HEK293 (cell line): Measurements from ENCODE around the gene NARS2.

Source experiments
- CTCF ChIA-PET: fragments of 350-600 bp; formaldehyde crosslinking; extraction: SDS; loops from one replicate; lab custom pipeline; 2021; ENCODE audit warnings: antibody characterized with exemption; lab: Yijun Ruan, JAX
- POLR2A ChIA-PET: fragments of 300-600 bp; formaldehyde crosslinking; extraction: SDS; loops from one replicate; lab custom pipeline; 2020; ENCODE audit warnings: antibody characterized with exemption, inconsistent platforms; lab: Yijun Ruan, JAX
- H3K27ac ChIP-seq: fragments of 200-500 bp; sonication (Bioruptor generic); 2 replicates; pipeline ENCODE4 v1.5.1; 2014; ENCODE audit warnings: low read depth, low read length, control low read depth, inconsistent platforms; ENCODE audit errors: extremely low read depth
- H3K36me3 ChIP-seq, 2 experiments: fragments of 200-500 bp in 1 of 2; sonication (Bioruptor generic) in 1 of 2; 1 replicate in 1 of 2; 2 replicates in 1 of 2; pipeline ENCODE4 v1.5.1; 2014 to 2017; ENCODE audit warnings: inconsistent platforms in 2 of 2, low read length in 2 of 2; ENCODE audit not compliant: control insufficient read depth in 2 of 2, insufficient read depth in 1 of 2
- H3K4me1 ChIP-seq: fragments of 200-500 bp; sonication (Bioruptor generic); 2 replicates; pipeline ENCODE4 v1.5.1; 2014; ENCODE audit warnings: mild to moderate bottlenecking, low read length, inconsistent platforms; ENCODE audit not compliant: control insufficient read depth, insufficient read depth
- H3K4me3 ChIP-seq: 2 replicates; pipeline ENCODE4 v1.5.1; 2011; ENCODE audit warnings: low read depth, mild to moderate bottlenecking, control low read depth, low read length, moderate library complexity
- H3K9me3 ChIP-seq: fragments of 200-500 bp; sonication (Bioruptor generic); 2 replicates; pipeline ENCODE4 v1.5.1; 2014; ENCODE audit warnings: low read depth, low read length, inconsistent platforms; ENCODE audit not compliant: control insufficient read depth, insufficient read depth
- HIC1 ChIP-seq: fragments of 450-650 bp; formaldehyde crosslinking; IDR thresholded peaks from 2 replicates; pipeline ENCODE4 v1.5.1; 2016; ENCODE audit warnings: missing biosample characterization, missing genetic modification characterization
- KLF9 ChIP-seq: fragments of 450-650 bp; formaldehyde crosslinking; IDR thresholded peaks from 2 replicates; pipeline ENCODE4 v1.5.1; 2016; ENCODE audit warnings: missing biosample characterization, missing genetic modification characterization, low read depth
- PBX3 ChIP-seq: sonication (generic); formaldehyde crosslinking; IDR thresholded peaks from 2 replicates; pipeline ENCODE4 v1.8.1; 2022; ENCODE audit warnings: mild to moderate bottlenecking, moderate library complexity, missing genetic modification reagents
- PRDM10 ChIP-seq: fragments of 450-650 bp; formaldehyde crosslinking; IDR thresholded peaks from 2 replicates; pipeline ENCODE4 v1.5.1; 2016; ENCODE audit warnings: missing biosample characterization, missing genetic modification characterization
- YY1 ChIP-seq: fragments of 450-650 bp; formaldehyde crosslinking; IDR thresholded peaks from 2 replicates; pipeline ENCODE4 v1.5.1; 2018; ENCODE audit warnings: missing biosample characterization, missing genetic modification characterization
- ZBTB11 ChIP-seq: fragments of 450-650 bp; formaldehyde crosslinking; conservative IDR thresholded peaks from 2 replicates; pipeline ENCODE4 v1.5.1; 2016; ENCODE audit warnings: low read depth, missing biosample characterization, missing genetic modification characterization
- ZBTB49 ChIP-seq: fragments of 450-650 bp; formaldehyde crosslinking; IDR thresholded peaks from 2 replicates; pipeline ENCODE4 v1.5.1; 2016; ENCODE audit warnings: missing biosample characterization, missing genetic modification characterization, low read depth
- ZBTB6 ChIP-seq: fragments of 450-650 bp; formaldehyde crosslinking; IDR thresholded peaks from 2 replicates; pipeline ENCODE4 v1.5.1; 2017; ENCODE audit warnings: missing biosample characterization, missing genetic modification characterization
- ZNF155 ChIP-seq: fragments of 450-650 bp; formaldehyde crosslinking; IDR thresholded peaks from 2 replicates; pipeline ENCODE4 v1.5.1; 2016; ENCODE audit warnings: missing biosample characterization, missing genetic modification characterization
- ZNF19 ChIP-seq: fragments of 450-650 bp; formaldehyde crosslinking; IDR thresholded peaks from 2 replicates; pipeline ENCODE4; 2016; ENCODE audit warnings: missing biosample characterization, missing genetic modification characterization, low read depth
- ZNF280C ChIP-seq: fragments of 450-650 bp; formaldehyde crosslinking; IDR thresholded peaks from 2 replicates; pipeline ENCODE4 v1.5.1; 2016; ENCODE audit warnings: missing biosample characterization, missing genetic modification characterization
- ZNF311 ChIP-seq: fragments of 450-650 bp; formaldehyde crosslinking; IDR thresholded peaks from 2 replicates; pipeline ENCODE4 v1.5.1; 2017; ENCODE audit warnings: missing biosample characterization, missing genetic modification characterization, borderline replicate concordance
- ZNF394 ChIP-seq: fragments of 450-650 bp; formaldehyde crosslinking; IDR thresholded peaks from 2 replicates; pipeline ENCODE4 v1.5.1; 2016; ENCODE audit warnings: missing biosample characterization, missing genetic modification characterization, mild to moderate bottlenecking, moderate library complexity, borderline replicate concordance
- ZNF48 ChIP-seq: fragments of 450-650 bp; formaldehyde crosslinking; IDR thresholded peaks from 2 replicates; pipeline ENCODE4 v1.5.1; 2016; ENCODE audit warnings: missing biosample characterization, missing genetic modification characterization
- ZNF747 ChIP-seq: fragments of 450-650 bp; formaldehyde crosslinking; IDR thresholded peaks from 2 replicates; pipeline ENCODE4 v1.5.1; 2016; ENCODE audit warnings: missing biosample characterization, missing genetic modification characterization
- ZSCAN30 ChIP-seq: fragments of 450-650 bp; IDR thresholded peaks from 2 replicates; pipeline ENCODE4 v1.5.1; 2018; ENCODE audit warnings: missing biosample characterization, mild to moderate bottlenecking, missing genetic modification characterization, moderate library complexity
- ZXDB ChIP-seq: fragments of 450-650 bp; formaldehyde crosslinking; IDR thresholded peaks from 2 replicates; pipeline ENCODE4 v1.5.1; 2016; ENCODE audit warnings: missing biosample characterization, missing genetic modification characterization

Gene NARS2

GRCh38 chr11:78573271-78573670 lies 1.4 kb downstream of the NARS2 start:
- ChIA-PET POLR2A (interaction anchor here (0.5 kb wide), 1 partner anchor 511 kb away, joined by 4 read pairs; no protein-coding TSS in a partner anchor), CTCF (interaction anchor here (1.5 to 5.0 kb wide), 2 partner anchors 8 to 345 kb away, joined by 6 to 40 read pairs; no protein-coding TSS in a partner anchor)
- H3K4me1 ChIP-seq, result no peaks in the 10 kb centered on the region
- no peak for TF ChIP-seq ZBTB11 (tag by site-specific recombination)
- TF ChIP-seq ZBTB6, result peak; percentile 44; the same call in 1 of the 2 replicates
- peak overlapping the region; percentile 87; the same call in 1 of the 2 replicates for H3K4me3 ChIP-seq
- H3K36me3 ChIP-seq, result peaks cover 4 to 32% of the 10 kb centered on the region in 2 experiments; a peak in 2 of 3 replicates
- H3K9me3 ChIP-seq, result no peaks in the 10 kb centered on the region
- no peak overlapping the region for H3K27ac ChIP-seq

GRCh38 chr11:78572394-78572793 lies 2.3 kb downstream of the NARS2 start:
- H3K4me1 ChIP-seq, result no peaks in the 10 kb centered on the region
- ChIA-PET POLR2A (no interaction called here), CTCF (interaction anchor here (0.7 to 5.0 kb wide), 3 partner anchors 7 to 995 kb away, joined by 3 to 40 read pairs (median 6); no protein-coding TSS in a partner anchor)
- H3K36me3 ChIP-seq, result peaks cover 4 to 39% of the 10 kb centered on the region in 2 experiments; a peak in 2 of 3 replicates
- H3K4me3 ChIP-seq, result no peak overlapping the region
- H3K9me3 ChIP-seq, result no peaks in the 10 kb centered on the region
- no peak overlapping the region for H3K27ac ChIP-seq
- no peak for TF ChIP-seq ZNF394 (tag by site-specific recombination)
- no peak for TF ChIP-seq ZSCAN30 (tag by site-specific recombination)
- no peak for TF ChIP-seq ZNF280C
- no peak for TF ChIP-seq ZNF48 (tag by site-specific recombination)
- TF ChIP-seq ZNF19 (tag by site-specific recombination), result no peak
- no peak for TF ChIP-seq KLF9 (tag by site-specific recombination)
- no peak for TF ChIP-seq HIC1 (tag by site-specific recombination)
- no peak for TF ChIP-seq ZXDB (tag by site-specific recombination)
- TF ChIP-seq YY1 (tag by site-specific recombination), result no peak
- no peak for TF ChIP-seq ZNF747 (tag by site-specific recombination)
- TF ChIP-seq ZBTB49 (tag by site-specific recombination), result no peak
- no peak for TF ChIP-seq ZNF155 (tag by site-specific recombination)
- TF ChIP-seq PRDM10 (tag by site-specific recombination), result no peak
- TF ChIP-seq ZNF311, result no peak
- no peak for TF ChIP-seq PBX3 (CRISPR knock-in tag)
